ENCODE results near the gene RHBG.

- TF ChIP-seq CTCF (IDR thresholded peaks at IDR 0.05) (no peak), POLR2A (IDR thresholded peaks at IDR 0.05) (no peak)
Observed at GRCh38 chr1:156358641-156359040, 10.4 kb upstream of the RHBG start.
